BLaER1 (cell line): ENCODE data around the gene TBPL1.

Source experiments
- H3K27ac ChIP-seq: shearing (Covaris generic); formaldehyde crosslinking; 2 replicates; pipeline ENCODE4 v1.8.1; 2022
- H3K27me3 ChIP-seq: shearing (Covaris generic); formaldehyde crosslinking; 2 replicates; pipeline ENCODE4 v1.8.1; 2022
- H3K36me3 ChIP-seq: shearing (Covaris generic); formaldehyde crosslinking; 2 replicates; pipeline ENCODE4 v1.8.1; 2022
- H3K4me1 ChIP-seq: shearing (Covaris generic); formaldehyde crosslinking; 2 replicates; pipeline ENCODE4 v1.8.1; 2022
- H3K4me2 ChIP-seq: shearing (Covaris generic); formaldehyde crosslinking; 2 replicates; pipeline ENCODE4 v1.8.1; 2022
- H3K4me3 ChIP-seq: shearing (Covaris generic); formaldehyde crosslinking; 2 replicates; pipeline ENCODE4 v1.8.1; 2022
- H3K9ac ChIP-seq: shearing (Covaris generic); formaldehyde crosslinking; 2 replicates; pipeline ENCODE4 v1.8.1; 2022
- H3K9me3 ChIP-seq: shearing (Covaris generic); formaldehyde crosslinking; 2 replicates; pipeline ENCODE4 v1.8.1; 2022
- H4K20me1 ChIP-seq: shearing (Covaris generic); formaldehyde crosslinking; 2 replicates; pipeline ENCODE4 v1.8.1; 2022
- Cebpa-rat ChIP-seq: shearing (Covaris generic); IDR thresholded peaks from 2 replicates; pipeline ENCODE4 v1.8.1; 2022

The TBPL1 gene

DNA sequence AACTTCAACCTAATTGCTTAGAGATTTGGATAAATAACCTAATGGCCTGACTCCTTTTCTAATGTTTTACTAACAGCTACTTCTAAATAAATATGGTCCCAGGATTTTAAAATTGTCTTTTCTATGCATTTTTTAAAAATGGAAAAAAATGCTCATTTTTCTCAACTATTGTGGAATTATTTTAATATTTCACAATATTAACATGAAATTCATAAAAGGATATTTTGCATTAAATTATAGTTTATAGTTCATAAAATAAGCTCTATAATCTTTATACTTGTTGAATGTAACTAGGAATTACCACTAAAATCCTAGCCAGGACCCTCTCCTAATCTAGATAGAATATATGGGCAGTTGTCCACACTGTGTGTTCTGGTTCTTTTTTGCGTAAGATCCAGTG, 37.3 kb downstream of the TBPL1 start:
- H3K36me3 ChIP-seq: peaks cover 43% of the 10 kb centered on the region; the same call in 1 of the 2 replicates
- no peak overlapping the region for H3K27ac ChIP-seq
- no peak overlapping the region for H3K9ac ChIP-seq
- no peak overlapping the region for H3K4me3 ChIP-seq
- no peaks in the 10 kb centered on the region for H3K9me3 ChIP-seq
- H3K27me3 ChIP-seq: no peaks in the 10 kb centered on the region
- TF ChIP-seq Cebpa-rat: no peak
- H3K4me2 ChIP-seq: no peak overlapping the region
- no peaks in the 10 kb centered on the region for H4K20me1 ChIP-seq
- peaks cover 8% of the 10 kb centered on the region; the same call in 1 of the 2 replicates for H3K4me1 ChIP-seq

DNA sequence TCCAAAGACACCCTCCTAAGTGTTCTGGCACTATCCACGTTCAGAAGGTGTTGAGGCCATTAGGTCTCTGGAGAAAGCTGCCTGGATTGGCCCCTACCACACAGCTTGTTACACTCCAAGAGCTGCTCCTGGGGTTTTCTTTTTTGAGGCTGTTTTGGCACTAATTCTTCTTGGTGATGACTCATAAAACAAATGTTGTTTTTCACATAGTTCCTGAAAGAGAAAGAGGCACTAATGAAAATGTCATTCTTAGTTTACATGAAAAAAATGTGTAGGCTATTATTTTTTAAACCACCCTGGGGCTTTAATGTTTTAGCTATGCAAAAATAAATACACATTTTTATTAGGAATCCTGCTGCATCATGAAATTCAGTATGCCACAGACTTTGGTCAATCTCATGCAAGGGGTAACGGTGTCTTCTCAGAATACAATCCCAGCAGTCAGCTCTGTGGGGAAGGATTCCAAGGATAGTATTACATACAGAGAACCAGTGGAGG, 38.1 kb downstream of the TBPL1 start:
- H4K20me1 ChIP-seq: no peaks in the 10 kb centered on the region
- H3K36me3 ChIP-seq: peaks cover 35% of the 10 kb centered on the region; the same call in 1 of the 2 replicates
- no peak overlapping the region for H3K9ac ChIP-seq
- no peak overlapping the region for H3K4me3 ChIP-seq
- H3K4me2 ChIP-seq: no peak overlapping the region
- no peak for TF ChIP-seq Cebpa-rat
- H3K27me3 ChIP-seq: no peaks in the 10 kb centered on the region
- no peaks in the 10 kb centered on the region for H3K9me3 ChIP-seq
- H3K4me1 ChIP-seq: peaks cover under 1% of the 10 kb centered on the region; the same call in 1 of the 2 replicates
- no peak overlapping the region for H3K27ac ChIP-seq

DNA sequence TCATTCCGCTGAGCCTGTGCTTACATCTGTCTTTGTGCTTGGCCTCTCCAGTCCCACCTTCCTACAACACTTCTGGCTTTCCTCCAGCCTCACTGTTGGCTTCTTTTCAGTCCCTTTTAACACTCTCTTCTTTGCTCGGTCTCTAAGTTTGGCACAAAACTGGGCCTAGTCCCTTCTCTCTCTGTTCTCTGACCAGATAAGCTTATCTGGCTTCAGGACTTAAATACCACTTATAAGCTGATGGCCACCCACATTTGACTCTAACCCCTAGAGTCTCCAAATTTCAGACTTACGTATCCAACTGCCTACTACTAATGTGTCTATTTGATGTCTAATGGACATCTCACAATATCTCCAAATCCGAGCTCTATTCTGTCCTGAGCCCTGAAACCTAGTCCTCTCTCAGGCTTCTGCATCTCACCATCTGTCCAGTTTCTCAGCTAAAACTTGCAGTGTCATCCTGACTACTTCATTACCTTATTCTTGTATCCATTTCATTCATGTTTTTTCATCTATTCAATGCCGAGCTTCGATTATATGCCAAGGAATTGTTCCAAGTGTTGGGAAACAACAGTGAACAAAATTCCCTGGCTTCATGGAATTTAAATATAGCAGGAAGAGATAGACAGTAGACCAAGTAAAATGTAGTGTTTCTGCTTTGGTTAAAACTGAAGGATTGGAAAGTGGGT, 40.1 kb downstream of the TBPL1 start:
- no peak for TF ChIP-seq Cebpa-rat
- no peak overlapping the region for H3K27ac ChIP-seq

DNA sequence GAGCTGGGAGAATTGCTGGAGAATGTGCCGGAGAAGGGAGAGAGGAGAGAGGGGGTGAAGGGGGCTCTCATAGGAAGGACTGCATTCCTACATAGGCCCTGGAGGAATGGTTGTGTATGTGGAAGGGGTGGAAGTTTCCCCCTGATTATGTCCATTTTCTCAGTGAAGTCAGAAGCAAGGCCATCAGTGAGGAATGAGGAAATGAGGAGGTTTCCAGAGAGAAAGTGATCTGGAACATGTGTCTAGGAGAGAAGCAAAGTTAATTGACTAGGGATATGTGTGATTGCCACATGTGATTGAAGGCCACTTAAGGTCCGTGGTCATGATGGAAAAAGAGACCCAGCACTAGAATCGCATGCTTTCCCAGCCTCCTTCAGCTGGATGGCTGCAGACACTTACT, 42.3 kb downstream of the TBPL1 start:
- peaks cover 7% of the 10 kb centered on the region; the same call in 1 of the 2 replicates for H3K36me3 ChIP-seq
- H3K9ac ChIP-seq: no peak overlapping the region
- TF ChIP-seq Cebpa-rat: no peak
- H3K27me3 ChIP-seq: no peaks in the 10 kb centered on the region
- H3K9me3 ChIP-seq: no peaks in the 10 kb centered on the region
- no peaks in the 10 kb centered on the region for H4K20me1 ChIP-seq
- H3K4me3 ChIP-seq: no peak overlapping the region
- H3K27ac ChIP-seq: no peak overlapping the region
- no peak overlapping the region for H3K4me2 ChIP-seq
- H3K4me1 ChIP-seq: no peaks in the 10 kb centered on the region

More for the DNA sequence above, 40.1 kb downstream of the TBPL1 start:
- no peaks in the 10 kb centered on the region for H4K20me1 ChIP-seq
- H3K9me3 ChIP-seq: no peaks in the 10 kb centered on the region
- no peaks in the 10 kb centered on the region for H3K4me1 ChIP-seq
- H3K4me3 ChIP-seq: no peak overlapping the region
- no peaks in the 10 kb centered on the region for H3K27me3 ChIP-seq
- H3K4me2 ChIP-seq: no peak overlapping the region
- H3K9ac ChIP-seq: no peak overlapping the region
- peaks cover 21% of the 10 kb centered on the region; the same call in 1 of the 2 replicates for H3K36me3 ChIP-seq

DNA sequence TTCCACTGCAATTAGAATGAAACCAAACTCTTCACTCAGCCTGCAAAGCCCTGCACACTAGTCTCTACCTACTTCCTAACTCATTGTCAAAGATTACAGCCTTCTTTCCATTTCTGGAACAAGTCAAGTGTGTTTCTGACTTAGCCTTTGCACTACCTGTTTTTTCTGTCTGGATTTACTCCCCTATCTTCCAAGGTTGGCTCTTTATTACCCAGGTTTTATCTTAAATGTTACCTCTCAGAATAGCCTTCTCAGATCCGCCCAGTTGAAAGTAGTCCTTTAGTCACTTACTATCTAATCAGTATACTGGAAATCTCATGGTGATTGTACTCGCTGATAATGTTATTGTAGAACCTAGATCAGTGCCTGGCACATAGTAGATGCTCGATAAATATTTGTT, 42.7 kb downstream of the TBPL1 start:
- no peak overlapping the region for H3K4me3 ChIP-seq
- H3K27ac ChIP-seq: no peak overlapping the region

DNA sequence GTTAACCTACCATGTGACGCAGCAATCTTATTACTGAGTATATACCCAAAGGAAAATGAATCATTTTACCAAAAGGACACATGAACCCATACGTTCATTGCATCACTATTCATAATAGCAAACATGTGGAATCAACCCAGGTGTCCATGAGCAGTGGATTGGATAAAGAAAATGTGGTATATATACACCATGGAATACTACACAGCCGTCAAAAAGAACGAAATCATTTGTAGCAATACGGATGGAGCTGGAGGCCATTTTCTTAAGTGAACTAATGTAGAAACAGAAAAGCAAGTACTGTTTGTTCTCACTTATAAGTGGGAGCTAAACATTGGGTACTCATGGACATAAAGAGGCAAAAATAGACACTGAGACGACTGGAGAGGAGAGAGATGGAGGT, 44.2 kb downstream of the TBPL1 start:
- Histone ChIP-seq H3K27me3 (no peaks in the 10 kb centered on the region), H4K20me1 (no peaks in the 10 kb centered on the region), H3K9ac (no peak overlapping the region), H3K36me3 (no peaks in the 10 kb centered on the region), H3K27ac (no peak overlapping the region), H3K4me3 (no peak overlapping the region), H3K4me2 (no peak overlapping the region), H3K9me3 (no peaks in the 10 kb centered on the region), H3K4me1 (peaks cover 6% of the 10 kb centered on the region)
- no peak for TF ChIP-seq Cebpa-rat

More for the DNA sequence above, 42.7 kb downstream of the TBPL1 start:
- Histone ChIP-seq H3K9me3 (no peaks in the 10 kb centered on the region), H3K27me3 (no peaks in the 10 kb centered on the region), H3K4me1 (no peaks in the 10 kb centered on the region), H4K20me1 (no peaks in the 10 kb centered on the region), H3K9ac (no peak overlapping the region), H3K4me2 (no peak overlapping the region), H3K36me3 (peaks cover 4% of the 10 kb centered on the region; the same call in 1 of the 2 replicates)
- TF ChIP-seq Cebpa-rat: no peak

DNA sequence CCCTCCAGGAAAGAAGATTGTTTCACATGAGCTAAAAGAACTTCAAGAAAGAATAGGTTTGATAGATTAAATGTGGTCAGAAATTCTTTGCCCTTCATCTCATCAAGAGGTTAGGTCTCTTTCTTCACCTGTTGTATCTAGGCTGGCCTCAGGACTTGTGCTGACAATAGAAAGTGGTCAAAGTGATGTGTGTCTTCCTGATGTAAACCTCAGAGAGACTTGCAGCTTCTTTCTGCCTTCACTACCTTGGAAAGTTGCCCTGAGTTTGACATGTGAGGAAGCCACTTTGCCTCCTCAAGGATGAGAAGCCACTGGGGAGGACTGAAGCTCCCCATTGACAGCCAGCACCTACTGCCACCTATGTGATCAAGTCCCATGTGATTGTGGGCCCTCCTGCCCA, 46.3 kb downstream of the TBPL1 start:
- TF ChIP-seq Cebpa-rat: no peak
- H3K4me3 ChIP-seq: no peak overlapping the region
- H3K9ac ChIP-seq: no peak overlapping the region
- no peaks in the 10 kb centered on the region for H3K9me3 ChIP-seq
- H3K27ac ChIP-seq: no peak overlapping the region
- H3K27me3 ChIP-seq: no peaks in the 10 kb centered on the region
- H3K4me1 ChIP-seq: peaks cover 23% of the 10 kb centered on the region
- H3K4me2 ChIP-seq: no peak overlapping the region
- no peaks in the 10 kb centered on the region for H3K36me3 ChIP-seq
- H4K20me1 ChIP-seq: no peaks in the 10 kb centered on the region

DNA sequence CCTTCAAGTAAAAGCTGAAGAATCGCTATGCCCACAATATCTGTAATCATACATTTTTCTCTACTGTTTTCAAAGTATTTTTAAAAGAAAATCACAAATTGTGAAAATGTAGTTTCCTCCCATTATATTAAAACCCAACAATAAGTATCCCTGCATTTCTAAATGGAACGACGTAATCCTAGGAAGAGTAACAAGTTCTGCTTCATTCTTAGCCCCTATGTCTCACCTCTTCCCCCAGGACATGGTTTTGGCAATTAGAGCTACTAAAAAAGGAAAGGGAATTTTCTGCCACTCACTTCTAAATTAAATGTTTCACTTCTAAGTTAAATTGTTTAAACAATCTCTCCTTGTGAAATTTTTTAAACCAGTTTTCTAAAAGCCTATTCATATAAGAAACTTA, 47.4 kb downstream of the TBPL1 start:
- TF ChIP-seq Cebpa-rat: no peak
- Histone ChIP-seq H3K9ac (no peak overlapping the region), H3K36me3 (no peaks in the 10 kb centered on the region), H3K27me3 (no peaks in the 10 kb centered on the region), H3K9me3 (no peaks in the 10 kb centered on the region), H3K4me2 (no peak overlapping the region), H3K4me3 (no peak overlapping the region), H4K20me1 (no peaks in the 10 kb centered on the region), H3K27ac (no peak overlapping the region), H3K4me1 (peaks cover 23% of the 10 kb centered on the region)

DNA sequence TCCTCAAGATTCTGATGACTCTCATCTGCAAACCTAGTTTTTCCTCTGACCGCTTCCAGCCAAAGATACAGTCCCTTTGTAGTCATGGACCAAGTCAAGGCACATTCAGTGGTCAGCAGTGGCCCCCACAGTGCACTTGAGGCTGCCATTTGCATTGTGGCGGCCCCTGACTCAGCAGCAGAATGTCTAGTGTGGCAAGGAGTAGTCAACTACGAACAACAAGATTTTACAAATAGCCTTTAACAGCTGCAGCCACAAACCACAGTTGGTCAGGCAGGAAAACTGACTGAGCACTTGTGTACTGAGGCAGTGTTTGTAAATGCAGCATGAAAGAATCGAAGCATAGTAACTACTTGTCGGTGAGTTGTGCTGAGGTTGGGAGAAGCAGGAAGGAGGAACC, 49.8 kb downstream of the TBPL1 start:
- Histone ChIP-seq H3K9me3 (no peaks in the 10 kb centered on the region), H4K20me1 (no peaks in the 10 kb centered on the region), H3K27me3 (no peaks in the 10 kb centered on the region), H3K9ac (no peak overlapping the region; the same call in 1 of the 2 replicates), H3K4me1 (peaks cover 23% of the 10 kb centered on the region), H3K4me3 (peak overlapping the region; percentile 6; the same call in 1 of the 2 replicates), H3K4me2 (peak overlapping the region; percentile 89), H3K36me3 (no peaks in the 10 kb centered on the region), H3K27ac (no peak overlapping the region)
- no peak for TF ChIP-seq Cebpa-rat

DNA sequence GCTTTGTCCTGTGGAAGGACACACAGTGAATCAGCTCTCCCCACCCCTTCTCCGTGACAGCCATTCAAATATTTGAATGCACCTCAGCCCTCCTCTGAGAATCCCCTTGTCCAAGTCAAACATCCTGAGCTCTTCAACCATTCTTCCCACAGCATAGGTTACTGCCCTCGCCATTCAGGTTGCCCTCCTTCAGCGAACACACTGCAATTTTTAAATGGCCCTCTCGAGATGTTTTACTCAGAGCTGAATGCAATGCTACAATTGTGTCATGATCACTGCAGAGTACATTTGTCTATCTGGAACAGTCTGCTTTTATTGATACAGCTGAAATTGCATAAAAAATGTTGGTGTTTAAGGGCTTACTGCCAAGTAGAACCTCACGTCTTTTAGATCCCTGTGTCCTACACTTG, 50.5 kb downstream of the TBPL1 start:
- no peak overlapping the region for H3K4me3 ChIP-seq
- H3K4me2 ChIP-seq: peak overlapping the region; percentile 89
- no peak overlapping the region for H3K27ac ChIP-seq

More for the DNA sequence above, 50.5 kb downstream of the TBPL1 start:
- Histone ChIP-seq H3K9ac (no peak overlapping the region), H4K20me1 (no peaks in the 10 kb centered on the region), H3K4me1 (peaks cover 23% of the 10 kb centered on the region), H3K9me3 (no peaks in the 10 kb centered on the region), H3K36me3 (no peaks in the 10 kb centered on the region), H3K27me3 (no peaks in the 10 kb centered on the region)
- no peak for TF ChIP-seq Cebpa-rat
